Lower leg skin (tissue), 3 donors: ENCODE results near the gene PRKAR1B.

Source experiments
- POLR2A ChIP-seq, 2 donors: fragments of 450-650 bp; IDR thresholded peaks; one replicate each; pipeline ENCODE4 v1.6.1; 2016 to 2017; ENCODE audit warnings: antibody characterized with exemption in 2 of 2, mild to moderate bottlenecking in 1 of 2, moderate library complexity in 1 of 2
- TF ChIP-seq, protein P1 (sequence below), 3 donors: fragments of 450-650 bp; IDR thresholded peaks; one replicate each; pipeline ENCODE4 v1.5.1; 2016; ENCODE audit warnings: antibody characterized with exemption in 3 of 3, mild to moderate bottlenecking in 3 of 3, moderate library complexity in 2 of 3

GRCh38 chr7:513521-514166, 213.4 kb downstream of the PRKAR1B start:
- TF ChIP-seq, protein P1, sequence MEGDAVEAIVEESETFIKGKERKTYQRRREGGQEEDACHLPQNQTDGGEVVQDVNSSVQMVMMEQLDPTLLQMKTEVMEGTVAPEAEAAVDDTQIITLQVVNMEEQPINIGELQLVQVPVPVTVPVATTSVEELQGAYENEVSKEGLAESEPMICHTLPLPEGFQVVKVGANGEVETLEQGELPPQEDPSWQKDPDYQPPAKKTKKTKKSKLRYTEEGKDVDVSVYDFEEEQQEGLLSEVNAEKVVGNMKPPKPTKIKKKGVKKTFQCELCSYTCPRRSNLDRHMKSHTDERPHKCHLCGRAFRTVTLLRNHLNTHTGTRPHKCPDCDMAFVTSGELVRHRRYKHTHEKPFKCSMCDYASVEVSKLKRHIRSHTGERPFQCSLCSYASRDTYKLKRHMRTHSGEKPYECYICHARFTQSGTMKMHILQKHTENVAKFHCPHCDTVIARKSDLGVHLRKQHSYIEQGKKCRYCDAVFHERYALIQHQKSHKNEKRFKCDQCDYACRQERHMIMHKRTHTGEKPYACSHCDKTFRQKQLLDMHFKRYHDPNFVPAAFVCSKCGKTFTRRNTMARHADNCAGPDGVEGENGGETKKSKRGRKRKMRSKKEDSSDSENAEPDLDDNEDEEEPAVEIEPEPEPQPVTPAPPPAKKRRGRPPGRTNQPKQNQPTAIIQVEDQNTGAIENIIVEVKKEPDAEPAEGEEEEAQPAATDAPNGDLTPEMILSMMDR (IDR thresholded peaks at IDR 0.05), result no peak
- TF ChIP-seq POLR2A (IDR thresholded peaks at IDR 0.05), result no peak
